ENCODE measurements around the gene RAF1.
A peak's percentile ranks its signal among the peaks of the same experiment; 100 is the strongest.

- peak in 1 of 2 donors; percentile 22 for TF ChIP-seq CTCF (conservative IDR thresholded peaks at IDR 0.05 in 1 of 2, IDR thresholded peaks at IDR 0.05 in 1 of 2; ENCODE audit: extremely low read depth in 1 of 2, insufficient read depth in 1 of 2, low read depth in 1 of 2, low read length in 2 of 2)
- no peak for TF ChIP-seq EZH2 (IDR thresholded peaks at IDR 0.05; ENCODE audit: borderline replicate concordance, low read length)
Measured at GRCh38 chr3:12541625-12542024, 122.3 kb downstream of the RAF1 start.
